Endothelial cell of hepatic sinusoid (primary cell): Measurements from ENCODE around the gene PTH2.

Experiments
- in situ Hi-C: cut with HindIII; loops from 2 replicates; pipeline ENCODE4 v1.10.0; 2017; ENCODE audit warnings: low sequenced_read_pairs

The PTH2 gene

DNA sequence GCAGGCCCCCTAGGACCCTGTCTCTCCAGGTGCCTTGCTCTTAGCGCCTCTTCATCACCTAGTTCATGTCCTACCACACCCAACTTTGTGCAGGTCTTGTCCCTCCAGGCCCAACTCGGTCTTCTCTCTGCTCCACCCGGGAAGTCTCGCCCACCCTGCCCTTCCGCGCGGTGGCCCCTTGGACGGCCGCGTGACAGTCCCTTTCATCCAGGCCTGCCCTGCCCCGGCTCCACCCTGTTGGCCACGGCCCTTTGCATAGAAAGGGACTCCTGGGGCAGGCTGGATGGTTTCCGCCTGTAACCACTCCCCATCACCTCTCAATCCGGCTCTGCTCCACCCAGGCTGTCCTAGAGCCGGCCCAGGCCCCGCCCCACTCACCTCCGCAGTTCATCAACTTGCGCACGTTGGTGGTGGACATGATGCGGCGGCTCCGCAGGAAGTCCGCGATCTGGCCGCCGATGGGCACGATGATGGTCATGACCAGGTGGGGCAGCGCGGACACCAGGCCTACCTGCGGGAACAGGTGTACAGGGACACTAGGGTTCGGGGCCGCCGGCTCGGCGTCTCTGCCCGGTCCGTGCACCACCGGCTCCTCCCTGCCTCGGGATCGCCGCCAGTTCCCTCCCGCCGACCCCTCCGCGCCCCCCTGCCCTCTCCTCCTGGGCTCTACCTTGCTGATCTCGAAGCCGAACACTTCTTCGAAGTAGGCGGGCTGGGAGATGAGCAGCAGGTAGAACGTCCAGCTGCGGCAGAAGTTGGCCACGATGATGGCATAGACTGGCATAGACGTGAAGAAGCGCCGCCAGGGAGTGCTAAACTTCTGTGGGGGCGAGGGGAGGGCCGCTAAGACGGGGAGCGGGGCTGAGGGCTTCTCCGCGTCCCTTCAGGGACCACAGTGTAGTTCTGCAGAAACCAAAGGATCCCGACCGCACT lies 9.2 kb upstream of the PTH2 start:
- in situ Hi-C loops: no loop called here

DNA sequence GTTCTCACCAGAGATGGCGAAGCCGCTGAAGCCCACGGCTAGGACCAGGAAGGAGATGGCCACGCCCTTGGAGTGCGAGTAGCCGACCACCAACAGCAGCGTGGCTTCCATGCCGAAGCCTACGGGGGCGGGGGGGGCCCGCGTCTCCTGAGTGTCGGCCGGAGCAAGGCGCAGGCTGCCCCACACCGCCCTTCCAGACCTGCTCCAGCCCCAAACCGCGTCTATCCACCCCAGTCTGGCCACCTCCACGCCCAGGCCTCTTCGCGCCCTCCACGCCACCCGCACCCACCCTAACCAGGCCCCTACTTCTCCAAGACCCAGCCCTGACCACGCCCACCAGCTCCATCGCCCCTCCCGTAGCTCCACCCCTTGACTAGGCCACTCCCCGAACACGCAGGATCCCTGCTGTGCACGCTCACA lies 8.1 kb upstream of the PTH2 start:
- in situ Hi-C loops: no loop called here

DNA sequence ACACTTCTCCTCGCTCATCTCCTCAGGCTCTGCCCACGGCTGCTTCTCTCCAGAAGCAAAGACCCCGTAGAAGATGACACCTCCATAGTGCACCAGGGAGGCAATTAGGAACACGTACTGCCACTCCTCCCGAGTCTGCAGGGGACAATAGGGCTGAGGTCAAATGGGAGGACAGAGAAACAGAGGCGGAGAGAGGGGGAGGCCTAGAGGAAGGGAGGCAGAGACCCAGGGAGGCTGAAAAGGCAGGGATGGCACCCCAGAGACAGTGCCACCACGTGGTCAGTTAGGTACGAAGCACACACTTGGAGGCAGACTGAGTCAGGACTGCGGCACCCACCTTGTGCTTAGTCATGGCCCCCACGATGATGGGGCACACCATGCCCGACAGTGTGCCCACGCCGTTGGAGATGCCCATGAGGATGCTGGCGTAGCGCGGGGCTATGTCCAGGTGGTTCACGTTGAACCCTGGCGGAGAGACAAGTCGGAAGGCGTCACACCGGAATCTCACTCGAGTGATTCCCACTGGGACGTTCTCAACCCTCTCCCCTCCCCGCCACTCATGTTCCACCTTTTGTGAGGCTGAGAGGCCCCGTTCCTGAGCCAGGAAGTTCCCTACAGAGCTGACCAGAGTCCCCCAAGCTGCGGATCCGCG lies 7.6 kb upstream of the PTH2 start:
- in situ Hi-C loops: no loop called here

DNA sequence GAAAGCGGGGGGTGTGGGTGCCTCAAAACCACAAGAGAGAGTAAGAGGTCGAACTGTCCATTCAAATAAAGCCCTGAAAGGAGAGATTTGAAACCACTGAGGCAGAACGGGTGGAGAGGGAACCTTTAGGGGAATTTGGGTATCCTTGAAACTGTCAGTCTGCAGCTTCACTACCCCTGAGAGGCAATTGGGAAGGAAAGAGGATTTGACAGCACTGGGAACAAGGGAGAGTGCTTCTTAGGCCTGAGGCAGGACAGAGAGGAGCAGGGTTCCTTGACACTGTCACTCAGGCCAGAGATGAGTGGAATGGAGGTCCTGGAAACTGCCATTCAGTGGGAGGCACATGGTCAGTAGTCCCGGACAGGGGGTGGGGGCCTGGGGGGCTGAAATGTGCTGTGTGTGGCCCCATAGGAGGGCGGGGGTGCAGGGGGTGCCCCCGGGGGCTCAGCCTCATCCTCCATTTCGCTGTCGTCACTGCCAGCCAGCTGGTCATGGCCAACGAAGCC lies 7.0 kb upstream of the PTH2 start:
- in situ Hi-C loops: no loop called here

DNA sequence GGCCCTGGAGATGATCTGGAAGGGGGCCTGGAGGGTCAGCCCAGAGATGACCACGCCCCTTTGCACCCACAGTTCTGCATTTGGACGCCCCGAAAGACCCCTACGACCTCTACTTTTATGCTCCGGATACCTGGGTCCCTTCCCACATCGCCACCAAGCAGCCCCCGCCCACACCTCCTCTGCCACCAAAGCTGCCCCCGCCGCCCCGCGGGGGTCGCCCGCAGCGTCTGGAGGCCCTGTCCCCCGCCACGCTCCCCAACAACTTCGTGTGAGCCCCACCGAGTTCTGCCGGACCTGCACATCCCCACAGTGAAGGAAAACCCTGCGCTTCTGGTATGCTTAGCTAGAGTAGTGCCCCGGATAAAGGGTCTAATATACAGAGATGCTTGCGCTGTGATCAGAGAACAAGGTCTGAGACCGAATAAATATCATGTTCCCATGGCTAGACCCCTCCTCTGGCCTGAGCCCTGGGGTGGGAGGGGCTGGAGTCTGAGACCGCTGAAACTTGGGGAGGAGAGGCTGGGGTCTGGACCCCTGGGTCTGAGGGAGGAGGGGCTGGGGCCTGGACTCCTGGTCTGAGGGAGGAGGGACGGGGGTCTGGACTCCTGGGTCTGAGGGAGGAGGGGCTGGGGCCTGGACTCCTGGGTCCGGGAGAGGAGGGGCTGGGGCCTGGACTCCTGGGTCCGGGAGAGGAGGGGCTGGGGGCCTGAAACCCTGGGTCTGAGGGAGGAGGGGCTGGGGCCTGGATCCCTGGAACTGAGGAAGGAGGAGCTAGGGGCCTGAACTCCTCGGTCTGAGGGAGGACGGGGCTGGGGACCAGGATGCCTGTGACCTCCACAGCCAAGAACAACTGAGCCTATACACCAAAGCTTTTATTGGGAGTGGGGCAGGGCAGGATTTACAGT lies 5.6 kb upstream of the PTH2 start:
- in situ Hi-C loops: loop anchor here (5.0 kb wide), 1 partner anchor 36 kb away; no protein-coding TSS in a partner anchor

DNA sequence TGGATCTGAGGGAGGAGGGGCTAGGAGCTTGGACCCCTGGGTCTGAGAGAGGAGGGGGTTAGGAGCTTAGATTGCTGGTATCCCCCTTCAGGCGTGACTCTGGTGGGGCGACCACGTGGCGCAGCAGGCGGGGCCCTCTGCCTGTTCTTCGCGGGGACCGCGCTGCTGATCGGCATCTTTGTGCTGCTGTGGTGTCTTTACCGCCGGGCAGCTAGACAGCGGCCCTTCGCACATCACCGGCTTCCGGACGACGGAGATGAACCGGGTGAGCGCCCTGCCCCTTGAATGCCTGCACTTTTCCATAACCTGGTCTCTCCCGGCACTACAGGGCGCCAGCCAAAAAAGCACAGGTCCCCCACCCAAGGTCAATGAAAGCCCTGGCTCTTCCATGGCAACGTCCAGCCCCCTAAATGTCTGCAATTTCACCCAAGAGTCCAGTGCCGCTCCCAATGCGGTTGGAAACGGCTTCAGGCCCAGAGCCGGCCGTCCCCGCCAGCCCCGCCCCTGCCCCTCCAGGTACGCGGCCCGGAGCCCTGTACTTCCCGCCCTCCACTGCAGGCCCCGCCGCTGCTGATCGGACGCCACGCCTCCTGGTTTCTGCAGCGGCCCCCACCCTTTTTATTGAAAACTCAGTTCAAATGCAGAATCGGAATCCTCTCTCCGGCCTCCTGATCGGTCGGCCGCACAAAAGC lies 4.8 kb upstream of the PTH2 start:
- in situ Hi-C loops: loop anchor here (5.0 kb wide), 1 partner anchor 36 kb away; no protein-coding TSS in a partner anchor

DNA sequence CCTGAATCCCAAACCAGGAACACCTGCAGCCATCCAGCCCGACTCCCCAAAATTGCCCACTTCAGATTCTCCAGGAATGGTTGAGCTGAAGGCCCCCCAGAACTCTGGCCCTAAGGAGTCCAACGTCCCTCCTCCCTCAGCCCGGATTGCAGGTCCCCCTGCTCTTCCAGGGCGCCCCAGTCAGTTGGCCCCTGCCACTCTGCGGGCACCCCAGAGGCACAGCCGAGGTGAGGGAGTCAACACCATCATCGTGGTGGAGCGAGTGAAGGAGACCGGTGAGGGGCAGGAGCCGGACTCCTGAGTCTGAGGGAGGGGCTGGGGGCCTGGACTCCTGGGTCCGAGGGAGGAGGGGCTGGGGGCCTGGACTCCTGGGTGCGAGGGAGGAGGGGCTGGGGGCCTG lies 4.1 kb upstream of the PTH2 start:
- in situ Hi-C loops: loop anchor here (5.0 kb wide), 1 partner anchor 35 kb away; no protein-coding TSS in a partner anchor

DNA sequence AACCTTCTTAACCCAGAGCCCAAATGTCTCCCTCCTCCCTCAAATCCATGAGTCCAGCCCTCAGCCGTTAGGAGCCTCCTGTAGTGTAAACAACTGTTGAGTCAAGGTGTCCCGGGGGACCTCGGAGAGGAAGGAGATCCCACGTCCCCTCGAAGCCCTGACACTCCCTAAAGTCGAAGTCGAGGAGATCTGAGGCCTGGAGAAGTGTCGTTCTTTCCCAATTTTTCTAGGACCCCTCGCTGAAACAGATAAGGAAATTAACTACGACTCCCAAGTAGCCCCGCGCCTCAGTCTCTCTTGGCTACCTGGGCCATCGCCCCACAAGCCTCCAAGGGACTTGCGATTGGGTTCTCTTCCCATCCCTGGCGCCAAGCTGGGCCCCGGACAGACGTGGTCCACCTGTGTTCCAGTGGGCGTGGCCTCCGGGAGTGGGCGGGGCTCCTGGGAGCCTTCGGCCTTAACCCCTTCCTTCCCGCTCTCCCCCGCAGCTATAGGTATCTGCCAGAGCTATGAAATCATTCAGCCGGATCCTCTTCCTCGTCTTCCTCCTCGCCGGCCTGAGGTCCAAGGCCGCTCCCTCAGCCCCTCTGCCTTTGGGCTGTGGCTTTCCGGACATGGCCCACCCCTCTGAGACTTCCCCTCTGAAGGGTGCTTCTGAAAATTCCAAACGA lies 2.8 kb upstream of the PTH2 start:
- in situ Hi-C loops: loop anchor here (5.0 kb wide), 1 partner anchor 34 kb away; no protein-coding TSS in a partner anchor

DNA sequence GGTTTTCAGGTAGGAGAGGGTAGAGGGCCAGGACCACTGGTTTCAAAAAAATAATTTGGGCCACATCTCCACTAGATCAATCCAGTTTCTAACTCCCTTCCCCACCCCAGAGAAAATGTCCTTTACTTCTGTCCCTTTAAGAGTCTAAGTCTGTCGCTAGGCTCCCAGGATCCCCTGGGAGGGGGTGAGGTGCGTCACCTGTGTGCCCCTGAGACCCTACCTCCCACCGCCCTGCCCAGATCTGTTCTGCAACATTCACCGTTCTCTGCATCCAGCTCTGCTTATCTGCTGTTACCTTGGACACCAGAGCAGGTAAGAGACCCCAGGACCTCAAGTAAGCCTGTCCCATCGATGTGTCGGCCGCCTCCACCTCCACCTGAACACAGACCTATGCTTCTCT lies 1.9 kb upstream of the PTH2 start, which contains the start of gene GFY:
Gene GFY (plus strand): TSS at position 211 of the 400 bp plus-strand sequence. CDS start 1,043 bp downstream, outside the sequence.
- in situ Hi-C loops: loop anchor here (5.0 kb wide), 1 partner anchor 33 kb away; no protein-coding TSS in a partner anchor

DNA sequence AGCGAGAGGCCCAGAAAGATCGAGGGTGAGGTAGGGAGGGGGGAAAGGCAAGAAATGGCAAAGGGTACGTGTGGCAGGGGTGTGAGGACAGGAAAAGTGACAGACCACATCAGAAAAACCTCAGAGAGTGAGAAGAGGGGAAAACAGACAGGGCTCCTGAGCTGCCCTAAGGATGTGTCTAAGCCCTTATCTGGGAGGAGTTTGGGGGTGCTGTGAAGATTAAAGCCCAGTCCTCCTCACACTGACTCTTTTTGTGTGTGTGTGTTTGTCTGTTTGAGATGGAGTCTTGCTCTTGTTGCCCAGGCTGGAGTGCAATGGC lies 703 bp upstream of the PTH2 start:
- in situ Hi-C loops: no loop called here

DNA sequence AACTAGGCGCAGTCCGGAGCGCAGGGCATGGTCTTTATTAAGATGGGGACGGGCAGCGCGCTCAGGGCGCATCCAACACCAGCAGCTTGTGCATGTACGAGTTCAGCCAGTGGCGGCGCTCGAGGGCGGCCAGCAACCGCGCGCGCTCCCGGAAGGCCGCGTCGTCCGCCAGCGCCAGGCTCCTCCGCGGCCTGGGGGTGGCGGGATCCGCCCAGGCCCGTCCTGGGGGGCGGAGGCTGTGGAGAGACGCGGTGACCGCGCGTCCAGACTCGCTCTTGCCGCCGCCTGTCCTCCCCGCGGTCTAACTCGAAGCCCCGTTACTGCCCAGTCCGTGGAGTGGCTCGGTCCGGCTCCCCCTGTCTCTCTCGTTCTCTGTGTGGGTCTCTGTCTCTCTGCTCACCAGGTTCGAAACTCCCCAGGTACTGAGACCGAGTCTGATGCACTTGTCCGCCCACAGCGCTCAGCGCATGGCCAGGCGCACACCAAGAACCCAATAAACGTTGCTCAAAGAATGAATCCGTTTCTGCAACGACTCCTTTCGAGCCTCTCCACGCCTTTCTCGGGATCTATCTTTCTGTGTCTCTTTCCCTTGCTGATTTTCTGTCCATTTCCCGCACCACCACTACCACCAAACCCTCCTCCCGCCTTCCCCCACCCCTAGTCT lies 702 bp downstream of the PTH2 start:
- in situ Hi-C loops: no loop called here

DNA sequence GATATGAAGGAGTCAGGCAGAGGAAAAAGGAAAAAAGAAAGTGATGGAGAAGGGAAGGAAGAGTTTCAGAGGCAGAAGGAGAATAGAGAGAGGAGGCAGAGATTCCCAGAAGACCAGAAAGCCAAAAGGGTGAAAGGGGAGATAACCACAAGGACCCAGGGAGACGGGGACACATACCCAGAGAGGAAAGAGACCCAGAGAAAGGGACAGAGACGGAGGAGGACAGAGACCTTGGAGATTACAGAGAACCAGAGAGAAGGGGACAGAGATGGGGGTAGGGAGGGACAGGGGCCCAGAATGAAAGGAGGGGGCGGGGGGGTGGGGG lies 1.4 kb downstream of the PTH2 start:
- in situ Hi-C loops: no loop called here

DNA sequence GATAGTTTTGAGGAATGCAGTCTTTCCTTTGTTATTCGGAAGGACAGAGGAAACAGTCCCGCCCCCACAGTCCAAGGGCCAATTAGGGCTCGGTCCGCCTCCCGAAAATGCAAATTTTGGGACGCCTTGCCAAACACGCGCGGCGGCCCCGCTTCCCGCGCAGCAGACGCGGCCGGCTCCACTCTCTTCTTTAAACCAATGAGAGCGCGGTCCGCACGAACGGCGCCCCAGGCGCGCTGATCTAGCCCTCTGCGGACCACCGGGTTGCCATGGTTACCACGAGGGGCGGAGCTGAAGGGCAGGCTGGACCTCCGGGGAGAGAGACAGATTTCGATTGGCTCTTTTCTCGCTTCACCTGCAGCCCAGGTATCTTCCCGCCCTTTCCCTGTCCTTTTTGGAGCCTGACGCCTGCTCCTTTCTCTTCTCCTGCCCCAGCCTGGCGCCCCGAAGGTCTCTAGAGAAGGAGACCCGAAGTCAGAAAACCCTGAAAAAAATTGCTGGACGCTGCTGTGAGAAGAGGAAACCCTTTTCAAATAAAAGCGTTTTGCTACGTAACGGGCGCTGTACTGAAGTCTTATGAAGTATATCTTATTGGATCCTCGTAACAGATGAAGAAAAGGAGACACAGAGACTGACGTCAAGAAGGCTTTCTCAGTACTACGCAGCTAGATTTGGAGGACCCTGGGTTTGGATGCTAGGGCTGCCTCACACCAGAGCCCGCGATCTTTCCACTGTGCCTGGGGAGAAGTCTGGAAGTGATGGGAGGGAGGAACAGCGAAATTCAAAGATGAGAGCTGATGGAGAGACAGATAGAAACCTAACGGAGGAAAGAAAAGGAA lies 2.0 kb downstream of the PTH2 start:
- in situ Hi-C loops: no loop called here

DNA sequence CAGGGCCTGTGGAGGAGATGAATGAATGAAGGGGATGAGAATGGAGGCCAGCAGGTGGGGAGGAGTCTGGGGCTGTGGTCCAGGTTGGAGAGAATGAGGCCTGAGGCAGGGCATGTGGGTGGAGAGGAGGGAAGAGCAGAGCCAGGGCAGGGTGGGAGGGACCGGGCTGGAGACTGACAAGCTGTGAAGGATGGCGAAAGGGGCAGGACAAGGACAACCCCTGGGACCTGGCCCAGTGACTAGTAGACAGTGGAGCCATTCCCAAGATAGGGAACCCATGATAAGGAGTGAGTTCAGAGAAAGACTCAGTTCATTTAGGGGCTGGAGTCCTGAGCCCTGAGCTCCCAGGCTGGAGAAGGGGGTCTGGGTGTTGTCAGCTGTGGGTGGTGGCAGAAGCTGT lies 3.0 kb downstream of the PTH2 start:
- in situ Hi-C loops: no loop called here

DNA sequence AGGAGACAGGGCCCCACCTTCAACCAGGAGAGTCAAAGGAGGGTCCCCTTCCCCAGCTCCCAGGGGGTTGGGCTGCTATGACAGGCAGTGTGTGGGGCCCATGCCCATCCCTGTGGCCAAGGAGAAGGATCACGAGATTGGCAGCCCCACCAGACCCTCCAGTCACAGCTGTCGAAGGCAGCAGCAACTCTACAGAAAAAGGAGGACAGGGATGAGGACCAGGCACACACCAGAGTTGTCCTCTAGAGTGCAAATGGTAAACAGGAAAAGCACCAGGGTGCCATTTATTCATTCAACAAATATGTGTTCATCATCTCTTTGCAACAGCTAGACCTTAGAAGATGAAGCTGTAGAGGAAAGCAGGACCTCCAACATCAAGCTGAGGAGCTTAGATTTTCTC lies 4.1 kb downstream of the PTH2 start:
- in situ Hi-C loops: no loop called here

DNA sequence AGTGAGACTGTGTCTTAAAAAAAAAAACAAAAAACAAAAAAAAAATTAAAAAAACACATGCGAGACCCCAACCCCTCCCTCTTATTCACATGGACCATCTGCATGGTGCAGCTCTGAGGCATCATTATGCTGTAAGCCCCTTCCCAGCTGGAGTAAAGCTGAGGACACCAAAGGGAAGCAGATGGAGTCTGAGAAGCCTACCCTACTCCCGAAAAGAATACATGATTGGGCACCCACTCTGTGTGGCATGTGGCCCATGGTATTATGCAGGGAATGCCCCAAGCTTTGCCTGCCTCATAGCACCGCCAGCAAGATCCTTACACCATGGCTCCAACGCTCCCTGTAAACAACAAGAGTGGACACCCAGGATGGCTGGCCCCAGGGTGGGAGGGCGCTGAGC lies 4.7 kb downstream of the PTH2 start:
- in situ Hi-C loops: no loop called here

DNA sequence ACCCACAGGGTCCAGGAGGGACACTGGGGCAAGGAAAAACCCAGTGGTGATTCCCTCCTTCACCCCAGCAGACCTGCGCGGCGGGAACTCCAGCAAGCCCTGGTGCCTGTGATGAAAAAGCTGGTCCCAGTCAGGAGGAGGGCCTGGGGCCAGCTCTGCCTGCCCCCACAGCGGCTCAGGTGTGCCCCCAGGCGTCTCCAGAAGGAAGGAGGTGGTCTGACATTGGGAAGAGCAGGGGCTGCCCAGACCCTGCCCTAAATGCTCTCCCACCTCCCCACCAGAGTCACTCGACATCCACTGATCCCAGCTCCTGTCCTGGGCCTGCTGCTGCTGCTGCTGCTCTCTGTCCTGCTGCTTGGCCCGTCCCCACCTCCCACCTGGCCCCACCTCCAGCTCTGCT lies 6.2 kb downstream of the PTH2 start:
- in situ Hi-C loops: no loop called here

DNA sequence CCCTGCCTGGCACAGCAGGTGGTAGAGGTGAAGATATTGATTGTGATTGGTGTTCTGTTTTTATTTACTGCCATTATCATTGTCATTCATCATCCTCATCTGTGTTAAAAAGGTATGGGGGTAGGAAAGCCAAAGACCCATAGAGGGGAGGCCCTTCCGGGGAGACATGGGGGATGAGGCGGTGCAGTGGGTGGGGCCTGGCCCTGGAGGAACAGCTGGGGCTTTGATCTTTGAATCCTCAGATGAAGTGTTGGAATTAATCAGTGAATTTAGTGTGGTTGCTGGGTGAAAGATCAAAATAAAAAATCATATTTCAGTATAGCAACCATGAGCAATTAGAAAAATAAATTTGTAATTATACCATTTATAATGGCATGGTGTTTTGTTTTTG lies 7.4 kb downstream of the PTH2 start:
- in situ Hi-C loops: no loop called here
